Body of pancreas (tissue), 4 donors: ENCODE data around the gene ZC3H12D.

Experiments
- CTCF ChIP-seq, 7 experiments: fragments of 450-650 bp in 4 of 7; fragments of 200-600 bp in 3 of 7; sonication (generic) in 3 of 7; IDR thresholded peaks; one replicate each; pipeline ENCODE4 v1.5.1; 2016 to 2019; ENCODE audit warnings: antibody characterized with exemption in 7 of 7
- POLR2A ChIP-seq, 3 donors: fragments of 450-650 bp; IDR thresholded peaks; one replicate each; pipeline ENCODE4 v1.6.1; 2016; ENCODE audit warnings: antibody characterized with exemption in 3 of 3, mild to moderate bottlenecking in 2 of 3

- TF ChIP-seq CTCF (IDR thresholded peaks at IDR 0.05) (no peak), POLR2A (IDR thresholded peaks at IDR 0.05) (no peak)
Measured at GRCh38 chr6:149441740-149442139, 43.1 kb downstream of the ZC3H12D start.
